CD4-positive, alpha-beta T cell treated with Interleukin-4 for 1 hour (primary cell): ENCODE results near the gene ISLR.

Source experiments
- DNase-seq, 2 donors: peaks; one replicate each; pipeline ENCODE4 v3.0.0-alpha.2; 2020 to 2022

ISLR gene

GRCh38 chr15:74194572-74195559, 21.4 kb downstream of the ISLR start:
- no peak for DNase-seq

DNA sequence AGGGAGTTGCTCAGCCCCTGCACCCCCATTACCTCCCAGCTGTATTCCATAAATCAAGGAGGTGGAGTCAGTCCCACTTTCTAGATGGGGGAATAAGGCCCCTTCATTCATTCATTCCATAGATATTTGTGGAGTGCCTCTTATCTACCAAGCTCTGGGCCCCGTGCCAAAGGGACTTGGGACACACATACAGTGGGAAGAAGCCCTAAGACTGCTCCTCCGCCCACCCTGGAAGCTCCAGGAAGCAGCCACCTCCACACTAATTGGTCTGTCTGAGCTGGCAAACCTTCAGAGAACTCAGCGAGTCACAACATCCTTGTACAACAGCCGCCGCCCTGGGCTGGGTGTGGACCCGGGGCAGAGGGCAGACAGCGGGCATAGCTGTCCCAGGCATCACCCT, 22.7 kb downstream of the ISLR start:
- DNase-seq = no peak

DNA sequence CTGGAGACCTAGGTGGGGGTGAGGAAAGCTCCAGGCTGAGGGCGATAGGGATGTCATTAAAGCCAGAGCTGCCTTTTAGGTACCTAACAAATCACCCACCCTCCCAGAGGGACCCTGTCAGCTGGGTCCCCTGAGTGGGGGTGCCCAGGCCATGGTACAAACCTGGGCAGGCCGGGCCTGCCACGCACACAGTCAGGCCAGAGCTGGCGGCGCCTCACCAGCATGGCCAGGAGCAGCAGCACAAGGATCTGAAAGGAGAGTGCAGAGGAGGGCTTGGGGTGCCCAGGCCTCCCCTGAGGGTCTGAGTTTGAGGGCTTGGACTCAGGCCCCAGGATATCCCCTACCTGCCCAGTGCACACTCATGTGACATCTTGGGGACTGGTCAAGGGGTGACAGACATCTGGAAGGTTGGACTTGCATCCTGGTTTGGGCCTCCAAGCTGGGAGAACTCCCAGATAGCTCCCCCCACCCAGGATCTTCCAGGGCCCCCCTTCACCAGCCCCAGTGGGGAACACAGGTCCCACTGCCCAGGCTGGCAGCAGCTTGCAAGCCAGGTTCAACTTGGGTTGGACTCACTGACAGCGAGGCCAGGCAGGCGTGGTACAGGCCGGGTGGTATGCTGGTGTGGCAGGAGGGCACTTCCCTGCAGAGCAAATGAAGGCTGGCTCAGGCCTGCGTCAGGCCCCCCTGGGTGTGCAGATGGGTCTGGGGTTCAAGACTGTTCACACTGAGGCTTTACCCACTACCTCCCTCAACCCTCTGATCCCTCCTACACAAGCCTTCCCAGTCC, 23.9 kb downstream of the ISLR start:
- no peak for DNase-seq

GRCh38 chr15:74199297-74199652, 25.8 kb downstream of the ISLR start:
- DNase-seq = no peak

DNA sequence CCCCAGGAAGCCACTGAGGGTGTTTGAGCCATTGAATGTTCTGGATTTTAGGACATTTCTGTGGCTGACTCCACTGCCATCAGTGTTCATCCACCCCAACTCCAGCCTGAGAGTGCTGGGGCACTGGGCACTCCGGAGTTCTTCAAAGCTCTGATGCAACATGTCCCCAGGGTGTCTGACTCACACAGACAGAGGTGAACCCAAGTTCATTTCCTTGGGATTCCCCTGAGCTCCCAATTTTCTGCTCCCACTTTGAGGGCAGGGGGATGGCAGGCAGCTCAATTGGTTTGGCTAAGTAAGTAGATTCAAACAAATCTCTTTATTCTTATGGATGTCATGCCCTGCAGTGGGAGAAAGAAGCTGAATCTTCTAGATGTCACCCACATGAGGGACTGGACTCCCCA, 26.9 kb downstream of the ISLR start:
- DNase-seq = no peak

DNA sequence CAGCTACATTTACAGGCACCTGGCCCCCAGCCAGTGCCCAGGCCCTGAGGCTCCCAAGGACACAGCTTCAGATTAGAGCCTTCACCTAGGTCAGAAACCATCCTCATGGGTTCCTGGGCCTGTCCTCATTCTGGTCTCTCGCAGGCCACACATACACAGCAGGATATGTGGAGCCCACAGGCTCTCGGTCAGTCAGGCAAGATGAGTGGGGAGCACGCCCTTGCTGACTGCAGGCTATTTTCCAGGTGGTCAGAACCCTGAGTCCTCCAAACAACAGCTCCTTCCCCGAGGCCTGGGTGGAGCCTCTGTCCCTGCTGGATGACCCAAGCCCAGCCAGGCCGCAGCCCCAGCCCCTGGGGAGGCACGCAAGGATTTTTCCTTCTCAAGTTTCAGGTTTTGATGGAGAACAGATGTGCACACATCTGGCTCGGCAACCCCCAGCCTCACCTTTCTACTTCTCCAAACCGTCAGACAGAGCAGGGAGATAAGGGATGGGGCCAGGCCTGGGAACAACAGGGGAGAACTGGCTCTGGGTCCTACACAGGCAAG, 27.4 kb downstream of the ISLR start:
- DNase-seq = no peak

- no peak for DNase-seq
Measured at GRCh38 chr15:74201710-74202420, 28.4 kb downstream of the ISLR start.

- no peak for DNase-seq
Measured at GRCh38 chr15:74202452-74203401, 29.2 kb downstream of the ISLR start, which contains the start of gene STRA6. Gene STRA6 (minus strand): TSS chr15:74202787. CDS start chr15:74202267, 520 bp downstream.

DNA sequence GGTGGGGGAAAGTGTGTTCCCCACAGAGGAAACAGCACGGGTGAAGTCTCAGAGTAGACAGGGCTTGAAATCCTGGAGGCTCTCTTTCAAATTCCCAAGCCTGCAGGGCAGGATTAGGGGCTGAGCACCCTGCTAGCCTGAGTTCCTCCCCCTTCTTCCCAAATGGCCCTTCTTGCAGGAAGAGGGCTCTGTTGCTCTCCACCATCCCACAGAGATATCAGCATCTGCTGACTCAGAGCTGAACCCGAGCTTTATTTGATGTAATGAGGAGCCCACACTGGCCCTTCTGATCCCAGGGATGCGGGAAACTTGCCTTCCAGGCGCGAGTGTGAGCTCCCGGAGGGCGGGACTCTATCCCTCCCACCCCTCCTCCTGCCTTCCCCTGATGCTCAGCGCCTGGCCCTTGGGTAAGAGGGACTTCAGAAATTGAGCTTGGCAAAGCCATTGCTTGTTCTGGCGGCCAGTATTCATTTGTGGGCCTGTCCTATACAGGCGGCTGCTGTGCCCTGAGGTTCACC, 30.5 kb downstream of the ISLR start:
- no peak for DNase-seq

GRCh38 chr15:74205582-74205947, 32.1 kb downstream of the ISLR start:
- DNase-seq = no peak

- no peak for DNase-seq
Measured at GRCh38 chr15:74206801-74207281, 33.3 kb downstream of the ISLR start.

- DNase-seq = no peak
Measured at GRCh38 chr15:74207652-74208440, 34.3 kb downstream of the ISLR start.

DNA sequence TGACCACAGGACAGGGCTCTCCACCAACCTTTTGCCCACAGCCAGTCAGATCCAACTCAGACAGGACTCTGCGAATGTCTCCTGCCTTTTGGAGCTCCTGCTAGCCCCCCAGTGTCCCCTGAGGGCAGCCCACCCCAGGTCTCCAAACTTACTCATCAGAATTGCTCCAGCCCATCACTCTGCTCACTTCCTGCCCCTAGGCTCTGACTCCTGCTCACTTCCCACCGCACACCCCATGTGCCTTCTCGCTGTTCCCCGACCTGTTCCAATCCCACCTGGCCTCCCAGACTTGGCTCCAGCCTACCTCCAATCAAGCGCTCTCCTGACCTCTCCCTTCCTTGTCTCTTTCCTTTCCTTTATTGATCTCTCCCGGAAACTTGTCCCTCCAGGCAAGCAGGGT, 35.0 kb downstream of the ISLR start:
- no peak for DNase-seq

DNA sequence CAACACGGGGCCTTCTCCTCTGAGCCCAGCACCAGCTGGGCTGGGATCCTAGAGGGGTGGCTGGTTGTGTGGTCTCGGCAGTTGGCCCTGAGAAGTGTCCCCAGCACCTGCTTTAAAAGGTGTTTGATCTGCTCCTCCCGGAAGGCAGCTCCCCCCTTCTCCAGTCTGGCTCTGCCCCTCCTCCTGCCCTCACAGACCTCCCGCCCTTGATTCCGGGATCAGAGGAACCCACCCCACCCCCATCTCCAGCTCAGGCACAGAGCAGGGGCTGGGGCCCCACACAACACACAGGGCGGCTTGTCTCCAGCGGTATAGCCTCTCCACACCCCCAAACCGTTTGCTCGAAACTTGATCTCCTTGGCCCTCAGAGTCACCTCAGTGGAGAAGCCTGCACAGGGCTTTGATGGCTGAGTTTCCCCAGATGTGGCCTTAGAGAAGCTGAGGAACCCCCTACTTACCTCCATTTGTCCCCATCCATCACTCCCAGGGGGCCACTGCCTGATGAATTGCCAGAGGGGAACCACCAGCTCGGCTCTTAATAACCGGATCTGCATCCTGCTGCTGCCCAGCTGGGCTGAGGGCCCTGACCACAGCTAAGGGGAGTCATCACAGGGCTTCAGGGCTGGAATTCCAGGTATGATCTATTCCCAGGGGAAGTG, 35.5 kb downstream of the ISLR start:
- DNase-seq = no peak

DNA sequence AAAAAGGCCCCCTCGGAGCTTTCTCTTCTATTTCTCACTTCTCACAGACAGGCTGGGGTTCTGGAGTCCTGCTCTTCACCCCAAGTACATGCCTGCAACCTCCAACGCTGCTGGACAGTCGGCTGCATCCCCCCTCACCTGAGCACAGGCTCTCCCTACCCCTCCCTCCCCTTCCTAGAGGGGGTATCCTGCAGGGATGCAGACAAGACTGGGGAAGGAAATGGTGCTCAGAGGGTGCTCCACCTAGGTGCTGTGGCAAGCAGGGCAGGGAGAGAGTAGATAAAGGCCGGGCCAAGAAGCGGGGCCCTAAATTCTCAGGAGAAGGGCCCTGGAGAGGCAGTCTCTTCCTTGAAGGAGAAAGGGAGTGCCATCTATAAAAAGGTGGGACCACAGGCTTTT, 36.0 kb downstream of the ISLR start:
- DNase-seq = no peak

DNA sequence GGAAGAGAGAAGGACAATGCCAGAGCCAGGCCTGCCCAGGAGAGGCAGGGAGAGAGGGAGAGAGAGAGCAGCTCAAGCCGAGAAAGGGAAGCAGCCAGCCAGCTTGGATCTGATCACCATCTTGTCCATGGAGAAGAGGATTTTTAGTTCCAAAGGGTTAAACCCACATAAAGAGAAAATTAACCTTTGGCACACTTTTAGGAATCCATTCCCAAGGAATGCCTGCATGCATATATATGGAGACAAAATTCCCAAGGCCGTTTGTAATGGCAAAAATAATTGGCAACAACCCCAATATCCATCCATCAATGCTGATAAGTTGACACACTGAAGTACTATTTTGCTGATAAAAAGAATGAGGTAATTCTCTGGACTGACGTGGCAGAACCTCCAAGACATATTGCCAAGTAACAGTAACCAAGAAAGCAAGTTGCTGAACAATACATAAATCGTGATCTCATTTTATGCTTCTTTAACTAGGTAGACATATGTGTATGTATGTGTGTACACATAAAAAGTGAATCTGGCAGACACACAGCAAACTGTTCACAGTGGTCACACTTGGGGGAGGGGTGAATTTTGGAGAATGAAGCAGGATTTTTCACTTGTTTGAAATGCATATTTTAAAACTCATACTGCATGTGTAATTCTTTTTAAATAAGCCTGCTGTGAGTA, 36.6 kb downstream of the ISLR start:
- DNase-seq = no peak

GRCh38 chr15:74210729-74211128, 37.2 kb downstream of the ISLR start:
- DNase-seq = no peak

DNA sequence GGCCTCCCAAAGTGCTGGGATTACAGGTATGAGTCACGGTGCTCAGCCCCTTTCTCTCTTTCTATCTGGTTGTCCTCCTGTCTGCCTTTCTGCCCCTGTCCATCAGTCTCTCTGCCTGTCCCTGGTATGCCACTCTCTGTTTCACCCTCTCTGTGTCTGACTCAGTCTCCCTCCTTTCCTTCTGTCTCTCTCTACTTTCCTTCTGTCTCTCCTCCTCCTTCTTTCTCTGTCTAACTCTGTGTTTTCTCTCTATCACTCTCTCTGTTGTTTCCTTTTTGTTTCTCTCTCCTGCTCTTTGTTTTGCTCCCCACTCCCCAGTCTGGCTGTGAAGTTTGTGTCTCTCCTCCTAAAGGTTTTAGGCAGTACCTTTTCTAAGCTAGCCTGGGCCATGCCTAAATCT, 38.1 kb downstream of the ISLR start:
- DNase-seq = no peak

GRCh38 chr15:74212494-74212893, 39.0 kb downstream of the ISLR start:
- DNase-seq = no peak
